NT2/D1 (cell line): ENCODE results near the gene DNM3.

ENCODE experiments used
- YY1 ChIP-seq: IDR thresholded peaks from 2 replicates; pipeline ENCODE4 v1.6.1; 2011; ENCODE audit not compliant: insufficient read length, insufficient read depth
- ZNF274 ChIP-seq: IDR thresholded peaks from 2 replicates; pipeline ENCODE4 v1.6.1; 2011; ENCODE audit warnings: mild to moderate bottlenecking, low read depth, low read length

GRCh38 chr1:171973421-171973820 is 132.1 kb downstream of the DNM3 start:
- TF ChIP-seq ZNF274 (no peak), YY1 (no peak)
